H1 (cell line): ENCODE data around the gene OMP. TPM values are rescaled to one million over a fixed set of nuclear protein-coding genes. Genes with fewer than 3 reads are reported as not detected.
A peak's percentile ranks its signal among the peaks of the same experiment; 100 is the strongest.

Source experiments
- CTCF ChIA-PET: fragments of 300-600 bp; sonication (Branson Sonifier 250); formaldehyde crosslinking; loops from one replicate; lab custom pipeline; 2021; ENCODE audit not compliant: partially characterized antibody; lab: Charles Lee
- POLR2A ChIA-PET: fragments of 300-600 bp; sonication (Branson Sonifier 250); formaldehyde crosslinking; loops from one replicate; lab custom pipeline; 2021; ENCODE audit warnings: inconsistent platforms; ENCODE audit not compliant: partially characterized antibody; lab: Charles Lee
- DNase-seq, 2 experiments: peaks; one replicate each; pipeline versions ENCODE4 v3.0.0 to v3.0.0-alpha.2; 2010 to 2022; ENCODE audit warnings: low spot score in 2 of 2, low read depth in 1 of 2, mixed read lengths in 1 of 2
- FAIRE-seq: peaks from 2 replicates; lab custom pipeline; 2011; peaks lifted over from hg19 to GRCh38; lab: Jason Lieb, UNC
- H2AFZ ChIP-seq: 2 replicates; pipeline ENCODE4 v1.8.1; 2012; ENCODE audit warnings: low read length, inconsistent platforms
- H2AK5ac ChIP-seq: 2 replicates; pipeline ENCODE4 v1.6.1; 2013; ENCODE audit warnings: low read depth, low read length
- H2BK120ac ChIP-seq: replicated peaks from 2 replicates; pipeline ENCODE3; 2013; ENCODE audit warnings: low read depth, low read length, inconsistent platforms
- H2BK12ac ChIP-seq: 2 replicates; pipeline ENCODE4 v1.6.1; 2013; ENCODE audit warnings: low read depth, low read length
- H2BK15ac ChIP-seq: 2 replicates; pipeline ENCODE4 v1.6.1; 2013; ENCODE audit warnings: low read length
- H2BK20ac ChIP-seq: 2 replicates; pipeline ENCODE4 v1.6.1; 2013; ENCODE audit warnings: low read length
- H2BK5ac ChIP-seq: 2 replicates; pipeline ENCODE4 v1.6.1; 2013; ENCODE audit warnings: low read depth, low read length
- H3K14ac ChIP-seq: 2 replicates; pipeline ENCODE4 v1.6.1; 2013; ENCODE audit warnings: inconsistent platforms; ENCODE audit not compliant: insufficient read length
- H3K18ac ChIP-seq: 2 replicates; pipeline ENCODE4 v1.6.1; 2013; ENCODE audit warnings: low read length; ENCODE audit errors: extremely low read depth
- H3K23ac ChIP-seq: 2 replicates; pipeline ENCODE4 v1.6.1; 2013; ENCODE audit warnings: inconsistent platforms; ENCODE audit not compliant: insufficient read length
- H3K23me2 ChIP-seq: 2 replicates; pipeline ENCODE4 v1.6.1; 2013; ENCODE audit warnings: low read depth, low read length
- H3K27ac ChIP-seq: 2 replicates; pipeline ENCODE4 v1.6.1; 2011; ENCODE audit warnings: low read depth, low read length, inconsistent platforms
- H3K27me3 ChIP-seq, 4 experiments: replicated peaks in 1 of 4; 1 replicate in 1 of 4; 2 replicates in 3 of 4; pipeline versions ENCODE4 v1.6.1 to v1.8.1; 2011 to 2013; ENCODE audit warnings: low read length in 3 of 4, mild to moderate bottlenecking in 3 of 4, inconsistent platforms in 2 of 4, mixed read lengths in 2 of 4, moderate library complexity in 1 of 4; ENCODE audit not compliant: control insufficient read depth in 3 of 4, insufficient read depth in 3 of 4; ENCODE audit errors: extremely low read depth in 1 of 4
- H3K36me3 ChIP-seq, 4 experiments: 2 replicates each; pipeline versions ENCODE4 v1.6.1 to v1.8.1; 2011 to 2013; ENCODE audit warnings: mild to moderate bottlenecking in 4 of 4, low read length in 3 of 4, moderate library complexity in 2 of 4, control low read depth in 1 of 4, inconsistent platforms in 1 of 4; ENCODE audit not compliant: insufficient read depth in 4 of 4, control insufficient read depth in 2 of 4
- H3K4ac ChIP-seq: replicated peaks from 2 replicates; pipeline ENCODE3; 2013; ENCODE audit warnings: low read length, low read depth, mixed read lengths, inconsistent platforms; ENCODE audit not compliant: insufficient read length
- H3K4me1 ChIP-seq, 4 experiments: replicated peaks in 1 of 4; 1 replicate in 1 of 4; 2 replicates in 3 of 4; pipeline versions ENCODE4 v1.6.1 to v1.8.1; 2011 to 2013; ENCODE audit warnings: low read length in 3 of 4, inconsistent platforms in 2 of 4, mixed read lengths in 1 of 4; ENCODE audit not compliant: insufficient read depth in 4 of 4, control insufficient read depth in 3 of 4
- H3K4me2 ChIP-seq, 2 experiments: 2 replicates each; pipeline versions ENCODE4 v1.6.1 to v1.8.1; 2011 to 2013; ENCODE audit warnings: low read depth in 2 of 2, low read length in 2 of 2, control low read depth in 1 of 2, inconsistent platforms in 1 of 2, mild to moderate bottlenecking in 1 of 2; ENCODE audit not compliant: insufficient read depth in 1 of 2
- H3K4me3 ChIP-seq, 4 experiments: fragments of 200-600, 300-600 bp in 1 of 4; sonication (generic), shearing (Covaris generic), sonication (Bioruptor Twin) in 1 of 4; 2 replicates each; pipeline versions ENCODE4 v1.5.1 to v1.8.1; 2011 to 2016; ENCODE audit warnings: low read length in 4 of 4, low read depth in 3 of 4, control low read depth in 2 of 4, inconsistent platforms in 2 of 4, mild to moderate bottlenecking in 2 of 4, mixed read lengths in 1 of 4, moderate library complexity in 1 of 4; ENCODE audit not compliant: insufficient read depth in 2 of 4; ENCODE audit errors: extremely low read depth in 1 of 4
- H3K56ac ChIP-seq: replicated peaks from 2 replicates; pipeline ENCODE3; 2013; ENCODE audit warnings: low read depth, mild to moderate bottlenecking, mixed read lengths, low read length, inconsistent platforms; ENCODE audit not compliant: insufficient read length
- H3K79me1 ChIP-seq: 2 replicates; pipeline ENCODE4 v1.6.1; 2013; ENCODE audit warnings: low read depth, low read length, control low read depth
- H3K79me2 ChIP-seq, 2 experiments: 2 replicates each; pipeline versions ENCODE4 v1.6.1 to v1.8.1; 2012 to 2013; ENCODE audit warnings: low read length in 2 of 2, mild to moderate bottlenecking in 2 of 2, inconsistent platforms in 1 of 2; ENCODE audit not compliant: insufficient read depth in 2 of 2, control insufficient read depth in 1 of 2
- H3K9ac ChIP-seq, 4 experiments: replicated peaks in 1 of 4; 1 replicate in 1 of 4; 2 replicates in 3 of 4; pipeline versions ENCODE4 v1.6.1 to v1.8.1; 2011 to 2013; ENCODE audit warnings: low read depth in 3 of 4, low read length in 3 of 4, control low read depth in 2 of 4, mild to moderate bottlenecking in 2 of 4, moderate library complexity in 2 of 4, inconsistent platforms in 1 of 4; ENCODE audit errors: extremely low read depth in 1 of 4
- H3K9me3 ChIP-seq, 2 experiments: 2 replicates each; pipeline versions ENCODE4 v1.6.1 to v1.8.1; 2012 to 2013; ENCODE audit warnings: mild to moderate bottlenecking in 2 of 2, moderate library complexity in 2 of 2, control low read depth in 1 of 2, inconsistent platforms in 1 of 2, low read depth in 1 of 2, low read length in 1 of 2, mixed read lengths in 1 of 2; ENCODE audit not compliant: insufficient read depth in 2 of 2
- H4K20me1 ChIP-seq, 2 experiments: replicated peaks in 1 of 2; 2 replicates each; pipeline versions ENCODE3 to v1.8.1; 2011 to 2013; ENCODE audit warnings: inconsistent platforms in 2 of 2, low read length in 2 of 2, mild to moderate bottlenecking in 1 of 2; ENCODE audit not compliant: insufficient read depth in 2 of 2, control insufficient read depth in 1 of 2
- H4K5ac ChIP-seq: 2 replicates; pipeline ENCODE4 v1.6.1; 2013; ENCODE audit warnings: low read length, low read depth, mixed read lengths, inconsistent platforms; ENCODE audit not compliant: insufficient read length
- H4K8ac ChIP-seq: 2 replicates; pipeline ENCODE4 v1.8.0; 2013; ENCODE audit warnings: mild to moderate bottlenecking, moderate library complexity, low read length, inconsistent platforms; ENCODE audit not compliant: insufficient read depth; ENCODE audit errors: extremely low read depth
- H4K91ac ChIP-seq: replicated peaks from 2 replicates; pipeline ENCODE3; 2013; ENCODE audit warnings: low read length, mixed read lengths, inconsistent platforms; ENCODE audit not compliant: insufficient read length
- CBX5 ChIP-seq: fragments of 300-800, 300-1000 bp; sonication (generic); IDR thresholded peaks from 2 replicates; pipeline ENCODE4 v1.7.1; 2016; ENCODE audit warnings: antibody characterized with exemption, low read length, low read depth
- HDAC2 ChIP-seq, 2 experiments: fragments of 300-600 bp in 1 of 2; sonication (generic) in 1 of 2; IDR thresholded peaks; 2 replicates each; pipeline ENCODE4 v1.6.1; 2011 to 2012; ENCODE audit warnings: low read depth in 2 of 2, low read length in 2 of 2, mild to moderate bottlenecking in 2 of 2, moderate library complexity in 2 of 2, borderline replicate concordance in 1 of 2, inconsistent platforms in 1 of 2
- HDAC6 ChIP-seq: IDR thresholded peaks from one replicate; pipeline ENCODE4 v1.7.1; 2012; ENCODE audit warnings: low read depth, mild to moderate bottlenecking, inconsistent platforms, low read length, moderate library complexity
- KDM4A ChIP-seq: IDR thresholded peaks from one replicate; pipeline ENCODE4 v1.7.1; 2012; ENCODE audit warnings: low read depth, mild to moderate bottlenecking, moderate library complexity, low read length, inconsistent platforms; ENCODE audit not compliant: severe bottlenecking
- NRF1 ChIP-seq: IDR thresholded peaks from 2 replicates; pipeline ENCODE4 v1.6.1; 2011; ENCODE audit warnings: mild to moderate bottlenecking, low read depth, low read length, improper control_type of control experiment
- POLR2AphosphoS5 ChIP-seq: IDR thresholded peaks from 2 replicates; pipeline ENCODE4 v1.6.1; 2011; ENCODE audit warnings: low read depth, low read length
- RAD21 ChIP-seq, 2 experiments: IDR thresholded peaks in 1 of 2; conservative IDR thresholded peaks in 1 of 2; 2 replicates each; pipeline ENCODE4 v1.6.1; 2011; ENCODE audit warnings: low read depth in 2 of 2, low read length in 2 of 2, improper control_type of control experiment in 1 of 2, inconsistent platforms in 1 of 2, mild to moderate bottlenecking in 1 of 2, moderate library complexity in 1 of 2
- SP1 ChIP-seq: IDR thresholded peaks from 2 replicates; pipeline ENCODE4 v1.6.1; 2011; ENCODE audit warnings: low read depth, low read length
- SP2 ChIP-seq: IDR thresholded peaks from 2 replicates; pipeline ENCODE4 v1.6.1; 2012; ENCODE audit warnings: mild to moderate bottlenecking, low read length, inconsistent platforms
- TAF1 ChIP-seq: IDR thresholded peaks from 2 replicates; pipeline ENCODE4 v1.6.1; 2011; ENCODE audit warnings: mild to moderate bottlenecking, low read depth, low read length
- TCF12 ChIP-seq: IDR thresholded peaks from 2 replicates; pipeline ENCODE4 v1.6.1; 2011; ENCODE audit warnings: low read depth, mild to moderate bottlenecking, low read length
- WGBS, 2 experiments: shearing (Covaris generic) in 1 of 2; methylation state at CpG; one replicate each; pipeline versions ENCODE4 v1.1.6 to v1.1.7; 2013 to 2015; ENCODE audit warnings: low lambda C conversion rate in 2 of 2, mixed read lengths in 2 of 2, inconsistent platforms in 1 of 2, low coverage in 1 of 2, missing lambda C conversion rate in 1 of 2; ENCODE audit not compliant: insufficient replicate concordance in 2 of 2, insufficient coverage in 1 of 2, insufficient read length in 1 of 2; ENCODE audit errors: extremely low coverage in 1 of 2, missing lambda C conversion rate in 1 of 2; 5-methylcytosine and 5-hydroxymethylcytosine counted together
- polyA plus RNA-seq, 7 experiments: library from polyadenylated mRNA; depleted of rRNA in 3 of 7; stranded (reverse) in 5 of 7; unstranded in 2 of 7; fragments of >200 nt in 5 of 7; fragments of 200-250 nt in 2 of 7; gene quantifications; 1 replicate in 5 of 7; 2 replicates in 1 of 7; 4 replicates in 1 of 7; pipeline versions ENCODE4 v1.2.1 to v1.2.3, GENCODE V29; 2011 to 2013; ENCODE audit warnings: missing spikeins in 2 of 7, mixed read lengths in 2 of 7
- total RNA-seq: library from RNA; stranded (reverse); fragmentation: NEBNext Ultra II Directional; extraction: Animal tissue kit (Norgen Biotek cat#: 25700); gene quantifications from 2 replicates; pipeline ENCODE4 v1.2.1, GENCODE V29; 2021

OMP gene
- total and polyA plus RNA-seq, 2 of the 8 experiments (the other 6 are each of a cell fraction or from before 2014, with no cell fraction given): not detected

GRCh38 chr11:77147668-77148321 lies 45.2 kb downstream of the OMP start:
- Histone ChIP-seq H4K20me1 (no peaks in the 10 kb centered on the region), H2BK15ac (peak overlapping the region; percentile 82), H4K91ac (peak overlapping the region; percentile 94), H3K4me2 (peak overlapping the region; percentile 92 to 94), H4K8ac (peak overlapping the region; percentile 77), H3K27ac (no peak overlapping the region), H3K23ac (no peak overlapping the region), H3K36me3 (no peaks in the 10 kb centered on the region), H3K9ac (peak overlapping the region in 3 of 4 experiments; percentile 9 to 66 (median 39); a peak in 3 of 7 replicates), H2AK5ac (0 out of 2 replicates have a peak overlapping the region, but pooled peaks have one; percentile 1), H3K4me1 (peaks cover 0 to 11% (median 5%) of the 10 kb centered on the region in 4 experiments; a peak in 6 of 7 replicates), H2BK12ac (peak overlapping the region; percentile 92; the same call in 1 of the 2 replicates), H3K23me2 (peaks cover 7% of the 10 kb centered on the region; the same call in 1 of the 2 replicates), H3K79me2 (no peaks in the 10 kb centered on the region), H3K79me1 (no peaks in the 10 kb centered on the region), H2BK20ac (peak overlapping the region; percentile 67; the same call in 1 of the 2 replicates), H2BK120ac (no peak overlapping the region), H3K18ac (peak overlapping the region; percentile 72; the same call in 1 of the 2 replicates), H3K4me3 (peak overlapping the region; percentile 54 to 65 (median 58)), H3K14ac (no peak overlapping the region), H3K27me3 (peaks cover 0 to 2% (median 0%) of the 10 kb centered on the region in 4 experiments; a peak in 2 of 7 replicates), H4K5ac (peak overlapping the region; percentile 29), H2AFZ (peak overlapping the region; percentile 74), H3K9me3 (no peaks in the 10 kb centered on the region), H3K4ac (no peak overlapping the region), H3K56ac (peak overlapping the region; percentile 0), H2BK5ac (peak overlapping the region; percentile 71; the same call in 1 of the 2 replicates)
- WGBS, 2 experiments: 5% methylated on average over 29 of the region's 47 CpGs; no CpG with 5 or more reads in 1 of the 2 experiments
- no peak for FAIRE-seq
- peak; percentile 29 to 79 for DNase-seq
- ChIA-PET POLR2A (interaction anchor here (1.2 to 2.6 kb wide), 4 partner anchors 21 to 33 kb away, joined by 3 to 14 read pairs (median 4); no protein-coding TSS in a partner anchor), CTCF (interaction anchor here (0.8 to 16.2 kb wide), 16 partner anchors 11 to 83 kb away, joined by 3 to 104 read pairs (median 4); partner anchors contain the start of gene MYO7A)
- no peak for TF ChIP-seq POLR2AphosphoS5
- TF ChIP-seq CBX5: no peak
- TF ChIP-seq RAD21 (IDR thresholded peaks at IDR 0.05 in 1 of 2, conservative IDR thresholded peaks at IDR 0.05 in 1 of 2; ENCODE audit: low read depth in 2 of 2, low read length in 2 of 2): no peak; a peak in 1 of 4 replicates
- no peak for TF ChIP-seq NRF1
- TF ChIP-seq SP1: no peak
- peak; percentile 70 for TF ChIP-seq KDM4A
- no peak for TF ChIP-seq HDAC6
- no peak for TF ChIP-seq SP2
- no peak for TF ChIP-seq HDAC2 (IDR thresholded peaks at IDR 0.05; ENCODE audit: borderline replicate concordance in 1 of 2, low read depth in 2 of 2, low read length in 2 of 2)
- TF ChIP-seq TCF12: 0 out of 2 replicates have a peak, but pooled peaks have one; percentile 56
- no peak for TF ChIP-seq TAF1
